Uterus (tissue), 4 donors: ENCODE measurements around the gene PIGW. TPM values are rescaled to one million over a fixed set of nuclear protein-coding genes. Genes with fewer than 3 reads are reported as not detected.

ENCODE experiments used
- DNase-seq, 2 donors: peaks; one replicate each; pipeline ENCODE4 v3.0.0-alpha.2; 2019 to 2020
- H3K27ac ChIP-seq, 2 donors: fragments of 200-600 bp; sonication (generic); 1 replicate in 1 of 2; 2 replicates in 1 of 2; pipeline ENCODE4 v1.5.1; 2016 to 2018
- H3K27me3 ChIP-seq, 2 donors: fragments of 200-600 bp; sonication (generic); one replicate each; pipeline ENCODE4 v1.5.1; 2018 to 2019; ENCODE audit warnings: control low read depth in 1 of 2
- H3K36me3 ChIP-seq, 2 donors: fragments of 200-600 bp; sonication (generic); one replicate each; pipeline ENCODE4 v1.5.1; 2019; ENCODE audit warnings: control low read depth in 1 of 2
- H3K4me1 ChIP-seq, 2 donors: fragments of 200-600 bp; sonication (generic); one replicate each; pipeline ENCODE4 v1.5.1; 2018 to 2019; ENCODE audit warnings: control low read depth in 1 of 2
- H3K4me3 ChIP-seq, 2 donors: fragments of 200-600 bp; sonication (generic); 1 replicate in 1 of 2; 2 replicates in 1 of 2; pipeline ENCODE4 v1.5.1; 2018 to 2019; ENCODE audit warnings: mild to moderate bottlenecking in 1 of 2
- H3K9me3 ChIP-seq, 2 donors: fragments of 200-600 bp; sonication (generic); one replicate each; pipeline ENCODE4 v1.5.1; 2019; ENCODE audit warnings: control low read depth in 1 of 2
- CTCF ChIP-seq, 4 experiments: fragments of 200-600 bp in 2 of 4; fragments of 450-650 bp in 2 of 4; sonication (generic) in 2 of 4; IDR thresholded peaks; one replicate each; pipeline ENCODE4 v1.5.1; 2016 to 2019; ENCODE audit warnings: antibody characterized with exemption in 4 of 4, mild to moderate bottlenecking in 2 of 4, moderate library complexity in 1 of 4
- POLR2A ChIP-seq, 2 donors: fragments of 450-650 bp; IDR thresholded peaks; one replicate each; pipeline ENCODE4 v1.6.1; 2016; ENCODE audit warnings: antibody characterized with exemption in 2 of 2, mild to moderate bottlenecking in 1 of 2, moderate library complexity in 1 of 2
- intact Hi-C: fragments of 100-400 bp; cut with DNase I; formaldehyde crosslinking; loops from one replicate; pipeline ENCODE4 v1.15.1; 2023; ENCODE audit warnings: low total_unique reads
- total RNA-seq, 4 donors: library from RNA; depleted of rRNA in 3 of 4; stranded (reverse); fragments of >200 nt in 3 of 4; gene quantifications; one replicate each; pipeline versions ENCODE4 v1.1.0 to v1.2.4, GENCODE V29; 2014 to 2023
- donor health status: DM: yes; HTN: yes; CAD: no.

The PIGW gene
- total RNA-seq, result 10 to 100 TPM in 2 of 4 donors, 1 to 10 TPM in 1, not detected in 1; 8.6 to 12.9 (median 11.0) TPM

GRCh38 chr17:36534840-36535668 is at the start of gene PIGW, which contains the start of gene MYO19:
PIGW (plus strand) TSS chr17:36534987; CDS start chr17:36537102, 2,115 bp downstream.
MYO19 (minus strand) TSS chr17:36534868; CDS start chr17:36532538, 2,330 bp downstream.
- no peaks in the 10 kb centered on the region for H3K4me1 ChIP-seq
- H3K27me3 ChIP-seq, result no peaks in the 10 kb centered on the region
- intact Hi-C loops, result no loop called here
- no peaks in the 10 kb centered on the region for H3K9me3 ChIP-seq
- TF ChIP-seq CTCF (IDR thresholded peaks at IDR 0.05), result peak in 3 of 4 experiments; percentile 4 to 18 (median 11)
- TF ChIP-seq POLR2A (IDR thresholded peaks at IDR 0.05), result peak in 1 of 2 donors; percentile 90
- H3K36me3 ChIP-seq, result no peaks in the 10 kb centered on the region
- H3K27ac ChIP-seq, result peak within 1 kb of the TSS; percentile 81 to 94
- DNase-seq, result peak; percentile 78 to 88
- H3K4me3 ChIP-seq, result peak within 1 kb of the TSS; percentile 78 to 86

GRCh38 chr17:36485027-36485426 is 49.8 kb upstream of the PIGW start:
- no peak overlapping the region for H3K27ac ChIP-seq
- H3K36me3 ChIP-seq, result no peaks in the 10 kb centered on the region
- no peaks in the 10 kb centered on the region for H3K27me3 ChIP-seq
- DNase-seq, result no peak
- H3K4me3 ChIP-seq, result no peak overlapping the region
- intact Hi-C loops, result no loop called here
- no peaks in the 10 kb centered on the region for H3K9me3 ChIP-seq
- TF ChIP-seq CTCF (IDR thresholded peaks at IDR 0.05) (no peak), POLR2A (IDR thresholded peaks at IDR 0.05) (no peak)
- H3K4me1 ChIP-seq, result peaks cover 0 to 9% of the 10 kb centered on the region in 2 donors

- Histone ChIP-seq H3K36me3 (no peaks in the 10 kb centered on the region), H3K4me1 (peaks cover 0 to 9% of the 10 kb centered on the region in 2 donors), H3K27ac (peak overlapping the region; percentile 84 to 86), H3K27me3 (no peaks in the 10 kb centered on the region), H3K4me3 (peak overlapping the region; percentile 71 to 96), H3K9me3 (no peaks in the 10 kb centered on the region)
- intact Hi-C loops, result no loop called here
- no peak for DNase-seq
- no peak for TF ChIP-seq CTCF (IDR thresholded peaks at IDR 0.05)
- no peak for TF ChIP-seq POLR2A (IDR thresholded peaks at IDR 0.05)
These were observed 49.0 kb upstream of the PIGW start for GRCh38 chr17:36485805-36486203.

- Histone ChIP-seq H3K27me3 (no peaks in the 10 kb centered on the region), H3K4me1 (peaks cover 0 to 9% of the 10 kb centered on the region in 2 donors), H3K4me3 (peak within 1 kb of the TSS; percentile 71 to 96), H3K27ac (peak within 1 kb of the TSS; percentile 84 to 86), H3K36me3 (no peaks in the 10 kb centered on the region), H3K9me3 (no peaks in the 10 kb centered on the region)
- intact Hi-C loops, result no loop called here
- TF ChIP-seq CTCF (IDR thresholded peaks at IDR 0.05) (peak in 1 of 4 experiments; percentile 47), POLR2A (IDR thresholded peaks at IDR 0.05) (peak; percentile 57 to 60)
- DNase-seq, result peak; percentile 89 to 90
These were observed 48.3 kb upstream of the PIGW start, which contains the start of gene ZNHIT3 for GRCh38 chr17:36486204-36487194. ZNHIT3 (plus strand) TSS chr17:36486681; CDS start chr17:36486700, 19 bp downstream.
